IMR-90 (cell line): ENCODE data around the gene PODNL1. TPM values are rescaled to one million over a fixed set of nuclear protein-coding genes. Genes with fewer than 3 reads are reported as not detected.
A peak's percentile ranks its signal among the peaks of the same experiment; 100 is the strongest.

ENCODE experiments used
- ATAC-seq: fragments of 200-7000 bp; cut with Tn5 transposase; 2 replicates; pipeline ENCODE4 v1.9.1; 2020; ENCODE audit warnings: low read depth, mild to moderate bottlenecking, moderate library complexity
- BruUV-seq: library from RNA; stranded (reverse); fragments of 400-500 nt; replicated peaks from 2 replicates; lab custom pipeline; 2021; lab: Mats Ljungman, UMichigan
- CTCF ChIA-PET: fragments of 300-600 bp; formaldehyde crosslinking; extraction: SDS; loops from one replicate; lab custom pipeline; 2021; ENCODE audit warnings: antibody characterized with exemption; lab: Yijun Ruan, JAX
- POLR2A ChIA-PET: fragments of 300-600 bp; sonication (Branson Sonifier 250); formaldehyde crosslinking; loops from one replicate; lab custom pipeline; 2022; ENCODE audit warnings: antibody characterized with exemption; ENCODE audit not compliant: unreplicated experiment; lab: Charles Lee
- DNase-seq: peaks from one replicate; pipeline ENCODE4 v3.0.0; 2013
- H2AFZ ChIP-seq: replicated peaks from 2 replicates; pipeline ENCODE3; 2013; ENCODE audit warnings: low read length, mild to moderate bottlenecking; ENCODE audit not compliant: poor library complexity
- H2AK5ac ChIP-seq: 2 replicates; pipeline ENCODE4 v1.6.1; 2013; ENCODE audit warnings: low read depth, low read length, inconsistent platforms
- H2AK9ac ChIP-seq: replicated peaks from 2 replicates; pipeline ENCODE3; 2013; ENCODE audit warnings: mild to moderate bottlenecking, low read depth, low read length, moderate library complexity; ENCODE audit not compliant: poor library complexity
- H2BK120ac ChIP-seq: 2 replicates; pipeline ENCODE4 v1.6.1; 2013; ENCODE audit warnings: low read depth, low read length, inconsistent platforms
- H2BK15ac ChIP-seq: 3 replicates; pipeline ENCODE4 v1.6.1; 2013; ENCODE audit warnings: low read depth, low read length, inconsistent platforms
- H2BK20ac ChIP-seq: 2 replicates; pipeline ENCODE4 v1.6.1; 2013; ENCODE audit warnings: low read depth, mild to moderate bottlenecking, inconsistent platforms, low read length, moderate library complexity
- H2BK5ac ChIP-seq: 2 replicates; pipeline ENCODE4 v1.6.1; 2013; ENCODE audit warnings: mild to moderate bottlenecking, low read depth, low read length, inconsistent platforms; ENCODE audit not compliant: poor library complexity, severe bottlenecking
- H3K14ac ChIP-seq: replicated peaks from 2 replicates; pipeline ENCODE4 v1.6.1; 2013; ENCODE audit warnings: low read depth, low read length, inconsistent platforms
- H3K18ac ChIP-seq: 2 replicates; pipeline ENCODE4 v1.6.1; 2013; ENCODE audit warnings: low read depth, low read length, control low read depth
- H3K23ac ChIP-seq: 2 replicates; pipeline ENCODE4 v1.6.1; 2013; ENCODE audit warnings: low read depth, low read length, inconsistent platforms
- H3K27ac ChIP-seq: 2 replicates; pipeline ENCODE4 v1.5.1; 2013; ENCODE audit warnings: mild to moderate bottlenecking, control low read depth, low read length; ENCODE audit not compliant: insufficient read depth
- H3K27me3 ChIP-seq: 2 replicates; pipeline ENCODE4 v1.6.1; 2013; ENCODE audit warnings: low read length; ENCODE audit not compliant: control insufficient read depth, insufficient read depth
- H3K36me3 ChIP-seq: 2 replicates; pipeline ENCODE4 v1.6.1; 2013; ENCODE audit warnings: low read length, mixed read lengths; ENCODE audit not compliant: control insufficient read depth, insufficient read depth
- H3K4ac ChIP-seq: 2 replicates; pipeline ENCODE4 v1.6.1; 2013; ENCODE audit warnings: low read depth, low read length, inconsistent platforms
- H3K4me1 ChIP-seq: 2 replicates; pipeline ENCODE4 v1.6.1; 2013; ENCODE audit warnings: low read length, mixed read lengths; ENCODE audit not compliant: control insufficient read depth, insufficient read depth
- H3K4me2 ChIP-seq: 2 replicates; pipeline ENCODE4 v1.6.1; 2013; ENCODE audit warnings: low read depth, mild to moderate bottlenecking, control low read depth, low read length, moderate library complexity
- H3K4me3 ChIP-seq: 2 replicates; pipeline ENCODE4 v1.5.1; 2013; ENCODE audit warnings: low read depth, mild to moderate bottlenecking, control low read depth, low read length, moderate library complexity; ENCODE audit not compliant: insufficient read depth
- H3K56ac ChIP-seq: 2 replicates; pipeline ENCODE4 v1.6.1; 2013; ENCODE audit warnings: low read length, inconsistent platforms; ENCODE audit not compliant: insufficient read depth; ENCODE audit errors: extremely low read depth
- H3K79me1 ChIP-seq, 2 experiments: 2 replicates each; pipeline ENCODE4 v1.6.1; 2013; ENCODE audit warnings: low read length in 2 of 2, inconsistent platforms in 1 of 2, low read depth in 1 of 2
- H3K9ac ChIP-seq: 2 replicates; pipeline ENCODE4 v1.6.1; 2013; ENCODE audit warnings: low read depth, low read length, control low read depth
- H3K9me1 ChIP-seq: 2 replicates; pipeline ENCODE4 v1.6.1; 2013; ENCODE audit warnings: low read length, inconsistent platforms; ENCODE audit not compliant: insufficient read depth
- H3K9me3 ChIP-seq: 2 replicates; pipeline ENCODE4 v1.6.1; 2013; ENCODE audit warnings: low read length; ENCODE audit not compliant: control insufficient read depth, insufficient read depth
- H4K20me1 ChIP-seq: 2 replicates; pipeline ENCODE4 v1.6.1; 2013; ENCODE audit warnings: low read length, inconsistent platforms; ENCODE audit not compliant: insufficient read depth
- H4K5ac ChIP-seq: 2 replicates; pipeline ENCODE4 v1.6.1; 2013; ENCODE audit warnings: mild to moderate bottlenecking, low read depth, low read length, control low read depth
- H4K8ac ChIP-seq, 2 experiments: 2 replicates each; pipeline ENCODE4 v1.6.1; 2013; ENCODE audit warnings: low read depth in 2 of 2, low read length in 2 of 2, control low read depth in 1 of 2, inconsistent platforms in 1 of 2
- H4K91ac ChIP-seq: 2 replicates; pipeline ENCODE4 v1.6.1; 2013; ENCODE audit warnings: low read depth, low read length, inconsistent platforms; ENCODE audit not compliant: insufficient read depth
- BHLHE40 ChIP-seq: fragments of 150-350 bp; IDR thresholded peaks from 2 replicates; pipeline ENCODE4 v1.6.1; 2016; ENCODE audit warnings: mild to moderate bottlenecking, low read depth, low read length
- CTCF ChIP-seq: conservative IDR thresholded peaks from 2 replicates; pipeline ENCODE4 v1.5.1; 2012; ENCODE audit warnings: mild to moderate bottlenecking, low read depth, low read length, improper control_type of control experiment
- FOS ChIP-seq: fragments of 150-350 bp; IDR thresholded peaks from 2 replicates; pipeline ENCODE4 v1.6.1; 2016; ENCODE audit warnings: low read depth, low read length
- MAFK ChIP-seq: IDR thresholded peaks from 2 replicates; pipeline ENCODE4 v1.6.1; 2012; ENCODE audit warnings: low read depth, low read length, improper control_type of control experiment
- MXI1 ChIP-seq: IDR thresholded peaks from 2 replicates; pipeline ENCODE4 v1.6.1; 2012; ENCODE audit warnings: low read depth, mild to moderate bottlenecking, low read length, moderate library complexity, borderline replicate concordance
- NFE2L2 ChIP-seq: fragments of 150-350 bp; IDR thresholded peaks from 2 replicates; pipeline ENCODE4 v1.6.1; 2016; ENCODE audit warnings: low read depth, mild to moderate bottlenecking, low read length
- RAD21 ChIP-seq: IDR thresholded peaks from 2 replicates; pipeline ENCODE4 v1.6.1; 2012; ENCODE audit warnings: low read length, improper control_type of control experiment
- RCOR1 ChIP-seq: IDR thresholded peaks from 2 replicates; pipeline ENCODE4 v1.6.1; 2012; ENCODE audit warnings: mild to moderate bottlenecking, low read length, improper control_type of control experiment; ENCODE audit not compliant: insufficient replicate concordance
- RFX5 ChIP-seq: IDR thresholded peaks from 2 replicates; pipeline ENCODE4 v1.8.0; 2012; ENCODE audit warnings: low read depth, mild to moderate bottlenecking, low read length, moderate library complexity
- WGBS, 2 experiments: methylation state at CpG; one replicate each; pipeline versions ENCODE4 v1.1.5 to v1.1.7; 2013; ENCODE audit warnings: missing lambda C conversion rate in 2 of 2; ENCODE audit not compliant: insufficient read length in 1 of 2; ENCODE audit errors: extremely low coverage in 2 of 2; 5-methylcytosine and 5-hydroxymethylcytosine counted together
- dilution Hi-C: fragments of 300-500 bp; cut with HindIII; formaldehyde crosslinking; loops from one replicate; pipeline ENCODE4 v1.14.3; 2018; ENCODE audit warnings: low sequenced_read_pairs; ENCODE audit not compliant: unreplicated experiment
- in situ Hi-C: fragments of 300-500 bp; cut with MboI; formaldehyde crosslinking; loops from 3 replicates; pipeline ENCODE4 v1.14.3; 2019; ENCODE audit warnings: low sequenced_read_pairs, inconsistent platforms, mixed read lengths
- intact Hi-C: fragments of 100-400 bp; cut with micrococcal nuclease; formaldehyde crosslinking; loops from 2 replicates; pipeline ENCODE4 v1.10.0; 2022
- polyA plus RNA-seq, 3 experiments: library from polyadenylated mRNA; depleted of rRNA; stranded (reverse); fragments of >200 nt; gene quantifications; 2 replicates each; pipeline ENCODE4 v1.2.3, GENCODE V29; 2012; ENCODE audit warnings: low replicate concordance in 1 of 3
- total RNA-seq: library from RNA; depleted of rRNA; stranded (reverse); fragments of >200 nt; gene quantifications from 2 replicates; pipeline ENCODE4 v1.2.3, GENCODE V29; 2012
- TF ChIP-seq, protein P1 (sequence below): fragments of 150-350 bp; IDR thresholded peaks from 2 replicates; pipeline ENCODE4 v1.6.1; 2017; ENCODE audit warnings: mild to moderate bottlenecking, antibody characterized with exemption, low read length, low read depth
- TF ChIP-seq, protein P2 (sequence below): fragments of 150-350 bp; IDR thresholded peaks from 2 replicates; pipeline ENCODE4 v1.6.1; 2016; ENCODE audit warnings: low read depth, mild to moderate bottlenecking, low read length, moderate library complexity, borderline replicate concordance

The PODNL1 gene
- total and polyA plus RNA-seq, 2 of the 4 experiments (the other 2 are of a cell fraction): under 0.01 to 2.4 TPM

DNA sequence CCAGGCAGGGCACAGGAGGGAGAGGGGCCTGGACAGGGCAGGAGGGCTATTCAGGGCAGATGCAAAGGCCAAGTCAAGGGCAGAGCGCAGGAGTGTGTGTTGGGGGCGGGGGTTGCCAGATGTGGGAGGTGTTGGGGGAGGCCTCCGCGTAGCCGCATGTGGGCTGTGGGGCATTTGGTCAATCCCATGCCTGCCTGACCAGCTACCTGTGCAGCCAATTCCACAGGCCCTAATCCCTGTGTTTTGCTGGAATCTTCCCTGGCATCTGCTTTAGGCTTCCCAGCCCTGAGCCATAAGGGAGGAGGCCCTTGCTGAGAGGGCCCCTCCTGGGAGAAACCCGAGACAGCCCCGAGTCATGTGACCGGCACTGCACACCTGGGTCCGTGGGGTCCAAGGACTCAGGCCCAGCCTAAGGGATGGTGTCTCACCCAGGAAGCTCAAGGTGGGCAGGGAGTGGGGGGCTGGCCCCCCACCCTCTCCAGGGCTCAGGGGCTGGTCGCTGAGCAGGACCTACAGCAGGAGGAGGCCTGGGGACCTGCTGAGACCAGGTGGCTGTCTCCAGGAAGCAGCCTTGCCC lies 47.6 kb upstream of the PODNL1 start:
- ATAC-seq (no peak), DNase-seq (no peak)
- BruUV-seq: no TSS peak
- H2BK20ac ChIP-seq: no peak overlapping the region
- no peaks in the 10 kb centered on the region for H3K27me3 ChIP-seq
- H2BK5ac ChIP-seq: peak overlapping the region; percentile 19
- POLR2A ChIA-PET: no interaction called here
- no peak overlapping the region for H3K56ac ChIP-seq
- intact Hi-C loops: no loop called here
- peak overlapping the region; percentile 35; the same call in 1 of the 2 replicates for H3K27ac ChIP-seq
- H4K20me1 ChIP-seq: no peaks in the 10 kb centered on the region
- peaks cover 11% of the 10 kb centered on the region for H3K9me1 ChIP-seq
- peaks cover 8% of the 10 kb centered on the region; the same call in 1 of the 2 replicates for H3K36me3 ChIP-seq
- TF ChIP-seq BHLHE40 (no peak), MAFK (no peak), RFX5 (no peak), NFE2L2 (no peak), FOS (no peak), RCOR1 (no peak), MXI1 (no peak), RAD21 (no peak), CTCF (no peak)
- TF ChIP-seq, protein P1, sequence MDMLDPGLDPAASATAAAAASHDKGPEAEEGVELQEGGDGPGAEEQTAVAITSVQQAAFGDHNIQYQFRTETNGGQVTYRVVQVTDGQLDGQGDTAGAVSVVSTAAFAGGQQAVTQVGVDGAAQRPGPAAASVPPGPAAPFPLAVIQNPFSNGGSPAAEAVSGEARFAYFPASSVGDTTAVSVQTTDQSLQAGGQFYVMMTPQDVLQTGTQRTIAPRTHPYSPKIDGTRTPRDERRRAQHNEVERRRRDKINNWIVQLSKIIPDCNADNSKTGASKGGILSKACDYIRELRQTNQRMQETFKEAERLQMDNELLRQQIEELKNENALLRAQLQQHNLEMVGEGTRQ: no peak
- TF ChIP-seq, protein P2, sequence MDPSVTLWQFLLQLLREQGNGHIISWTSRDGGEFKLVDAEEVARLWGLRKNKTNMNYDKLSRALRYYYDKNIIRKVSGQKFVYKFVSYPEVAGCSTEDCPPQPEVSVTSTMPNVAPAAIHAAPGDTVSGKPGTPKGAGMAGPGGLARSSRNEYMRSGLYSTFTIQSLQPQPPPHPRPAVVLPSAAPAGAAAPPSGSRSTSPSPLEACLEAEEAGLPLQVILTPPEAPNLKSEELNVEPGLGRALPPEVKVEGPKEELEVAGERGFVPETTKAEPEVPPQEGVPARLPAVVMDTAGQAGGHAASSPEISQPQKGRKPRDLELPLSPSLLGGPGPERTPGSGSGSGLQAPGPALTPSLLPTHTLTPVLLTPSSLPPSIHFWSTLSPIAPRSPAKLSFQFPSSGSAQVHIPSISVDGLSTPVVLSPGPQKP: no peak
- no peak overlapping the region for H3K18ac ChIP-seq
- H4K8ac ChIP-seq: peak overlapping the region; percentile 94 to 95
- WGBS, 2 experiments: 69% methylated on average over 3 of the region's 10 CpGs; no CpG with 5 or more reads in 1 of the 2 experiments
- peak overlapping the region; percentile 42; the same call in 1 of the 2 replicates for H2BK120ac ChIP-seq
- H4K91ac ChIP-seq: peak overlapping the region; percentile 85
- in situ Hi-C loops: no loop called here
- no peak overlapping the region for H3K4me2 ChIP-seq
- H4K5ac ChIP-seq: peak overlapping the region; percentile 91
- CTCF ChIA-PET: no interaction called here
- dilution Hi-C loops: no loop called here
- H3K4ac ChIP-seq: peak overlapping the region; percentile 54
- H2BK15ac ChIP-seq: no peak overlapping the region
- peak overlapping the region; percentile 62 for H2AK5ac ChIP-seq
- peak overlapping the region; percentile 17; the same call in 1 of the 2 replicates for H3K14ac ChIP-seq
- H3K4me1 ChIP-seq: peaks cover 10% of the 10 kb centered on the region
- H3K9me3 ChIP-seq: no peaks in the 10 kb centered on the region
- no peak overlapping the region for H3K4me3 ChIP-seq
- H2AK9ac ChIP-seq: peak overlapping the region; percentile 96
- H2AFZ ChIP-seq: peak overlapping the region; percentile 89
- peaks cover 0 to 23% of the 10 kb centered on the region in 2 experiments; a peak in 1 of 4 replicates for H3K79me1 ChIP-seq
- H3K9ac ChIP-seq: no peak overlapping the region
- no peak overlapping the region for H3K23ac ChIP-seq
